ENCODE results near the gene MRTFA. TPM values are rescaled to one million over a fixed set of nuclear protein-coding genes. Genes with fewer than 3 reads are reported as not detected.
A peak's percentile ranks its signal among the peaks of the same experiment; 100 is the strongest.

Gene MRTFA
- total RNA-seq, 2 experiments from 2014 or later: 47.7 to 66.9 TPM

- ChIA-PET POLR2A (interaction anchor here (0.6 to 0.9 kb wide), 4 partner anchors 13 to 362 kb away, joined by 3 to 4 read pairs (median 3); no protein-coding TSS in a partner anchor), CTCF (ENCODE audit: unreplicated experiment) (no interaction called here)
- no peak for DNase-seq (ENCODE audit: low spot score)
- no peaks in the 10 kb centered on the region for H3K9me3 ChIP-seq (ENCODE audit: low read length)
- H3K4me1 ChIP-seq (ENCODE audit: insufficient read depth, low read length, poor library complexity, severe bottlenecking): peaks cover 30% of the 10 kb centered on the region
- H3K79me2 ChIP-seq (ENCODE audit: insufficient read depth, low read depth, low read length): no peaks in the 10 kb centered on the region
- peak overlapping the region; percentile 21; the same call in 1 of the 2 replicates for H3K4me2 ChIP-seq (ENCODE audit: low read length)
- no peaks in the 10 kb centered on the region for H3K9me2 ChIP-seq (ENCODE audit: insufficient read depth, low read length)
- intact Hi-C loops (cut with micrococcal nuclease; ENCODE audit: unreplicated experiment): no loop called here
- no TSS peak for BruUV-seq (replicated peaks)
- no peak overlapping the region for H3K27ac ChIP-seq (ENCODE audit: low read depth, low read length, poor library complexity, severe bottlenecking)
- H3K36me3 ChIP-seq (ENCODE audit: insufficient read depth, low read length): no peaks in the 10 kb centered on the region
- no peaks in the 10 kb centered on the region; the same call in 1 of the 2 replicates for H4K20me1 ChIP-seq (ENCODE audit: insufficient read depth, low read length)
- no peak overlapping the region for H3K4me3 ChIP-seq (ENCODE audit: low read depth, low read length, poor library complexity, severe bottlenecking)
- TF ChIP-seq EZH2phosphoT487 (IDR thresholded peaks at IDR 0.05; ENCODE audit: borderline replicate concordance, low read depth, low read length) (no peak), CTCF (conservative IDR thresholded peaks at IDR 0.05; ENCODE audit: low read length) (no peak)
- H2AFZ ChIP-seq (ENCODE audit: low read length): no peak overlapping the region
Observed at GRCh38 chr22:40516416-40516815, 120.1 kb downstream of the MRTFA start.

- POLR2A ChIA-PET: interaction anchor here (1.5 to 2.0 kb wide), 2 partner anchors 12 to 21 kb away, joined by 4 to 7 read pairs; no protein-coding TSS in a partner anchor
- Histone ChIP-seq H4K20me1 (ENCODE audit: insufficient read depth, low read length) (peaks cover 8% of the 10 kb centered on the region), H3K4me2 (ENCODE audit: low read length) (no peak overlapping the region)
Observed at GRCh38 chr22:40512426-40513136, 123.9 kb downstream of the MRTFA start.

More at GRCh38 chr22:40512426-40513136, 123.9 kb downstream of the MRTFA start:
- Histone ChIP-seq H3K9me3 (ENCODE audit: low read length) (no peaks in the 10 kb centered on the region), H2AFZ (ENCODE audit: low read length) (no peak overlapping the region), H3K9me2 (ENCODE audit: insufficient read depth, low read length) (no peaks in the 10 kb centered on the region), H3K27ac (ENCODE audit: low read depth, low read length, poor library complexity, severe bottlenecking) (no peak overlapping the region), H3K36me3 (ENCODE audit: insufficient read depth, low read length) (no peaks in the 10 kb centered on the region), H3K79me2 (ENCODE audit: insufficient read depth, low read depth, low read length) (peaks cover 12% of the 10 kb centered on the region; the same call in 1 of the 2 replicates), H3K4me3 (ENCODE audit: low read depth, low read length, poor library complexity, severe bottlenecking) (no peak overlapping the region), H3K4me1 (ENCODE audit: insufficient read depth, low read length, poor library complexity, severe bottlenecking) (peaks cover 56% of the 10 kb centered on the region)
- CTCF ChIA-PET (ENCODE audit: unreplicated experiment): no interaction called here
- no peak for DNase-seq (ENCODE audit: low spot score)
- BruUV-seq (replicated peaks): no TSS peak
- intact Hi-C loops (cut with micrococcal nuclease; ENCODE audit: unreplicated experiment): no loop called here
- TF ChIP-seq EZH2phosphoT487 (IDR thresholded peaks at IDR 0.05; ENCODE audit: borderline replicate concordance, low read depth, low read length): no peak
- TF ChIP-seq CTCF (conservative IDR thresholded peaks at IDR 0.05; ENCODE audit: low read length): no peak
